Mesodermal cell (in vitro differentiated cells): ENCODE measurements around the gene PHYHD1.

Source experiments
- H3K27ac ChIP-seq: 2 replicates; pipeline ENCODE4 v1.7.0; 2013; ENCODE audit warnings: mild to moderate bottlenecking, low read depth, low read length, moderate library complexity; ENCODE audit not compliant: severe bottlenecking
- H3K36me3 ChIP-seq: 2 replicates; pipeline ENCODE4 v1.7.1; 2013; ENCODE audit warnings: mild to moderate bottlenecking, low read length, moderate library complexity; ENCODE audit not compliant: control insufficient read depth, insufficient read depth
- H3K4me1 ChIP-seq: one replicate; pipeline ENCODE4 v1.7.1; 2013; ENCODE audit warnings: mild to moderate bottlenecking, low read length; ENCODE audit not compliant: insufficient read depth, control insufficient read depth, poor library complexity, severe bottlenecking
- H3K4me3 ChIP-seq: 2 replicates; pipeline ENCODE4 v1.7.0; 2013; ENCODE audit warnings: low read length, control low read depth, mild to moderate bottlenecking; ENCODE audit not compliant: insufficient read depth, poor library complexity, severe bottlenecking; ENCODE audit errors: extremely low read depth
- H3K9me3 ChIP-seq: 2 replicates; pipeline ENCODE4 v1.7.1; 2013; ENCODE audit warnings: mild to moderate bottlenecking, low read length, moderate library complexity; ENCODE audit not compliant: control insufficient read depth
- WGBS, 2 experiments: methylation state at CpG; one replicate each; pipeline ENCODE4 v1.1.5; 2013; ENCODE audit warnings: missing lambda C conversion rate in 2 of 2; ENCODE audit not compliant: insufficient coverage in 2 of 2; 5-methylcytosine and 5-hydroxymethylcytosine counted together

PHYHD1 gene

GRCh38 chr9:128912270-128912853, 8.4 kb upstream of the PHYHD1 start:
- Histone ChIP-seq H3K4me3 (peak overlapping the region; percentile 2), H3K4me1 (peaks cover 53% of the 10 kb centered on the region), H3K36me3 (peaks cover 85% of the 10 kb centered on the region), H3K27ac (peak overlapping the region; percentile 97), H3K9me3 (no peaks in the 10 kb centered on the region)
- 79 to 83% methylated on average over 14 of the region's 15 CpGs for WGBS, 2 experiments

GRCh38 chr9:128913048-128913900, 7.5 kb upstream of the PHYHD1 start:
- no peak overlapping the region for H3K4me3 ChIP-seq
- peaks cover 85% of the 10 kb centered on the region for H3K36me3 ChIP-seq
- peak overlapping the region; percentile 97 for H3K27ac ChIP-seq
- peaks cover 53% of the 10 kb centered on the region for H3K4me1 ChIP-seq
- H3K9me3 ChIP-seq: no peaks in the 10 kb centered on the region
- WGBS, 2 experiments: 90 to 91% methylated on average over 12 to 13 of the region's 15 CpGs

- H3K36me3 ChIP-seq: peaks cover 84% of the 10 kb centered on the region
Measured at GRCh38 chr9:128913995-128914772, 6.6 kb upstream of the PHYHD1 start.

GRCh38 chr9:128916204-128916603, 4.6 kb upstream of the PHYHD1 start:
- Histone ChIP-seq H3K9me3 (no peaks in the 10 kb centered on the region), H3K4me1 (peaks cover 55% of the 10 kb centered on the region), H3K27ac (no peak overlapping the region), H3K36me3 (peaks cover 70% of the 10 kb centered on the region), H3K4me3 (no peak overlapping the region)
- 97 to 100% methylated on average over 8 to 18 of the region's 18 CpGs for WGBS, 2 experiments

More at GRCh38 chr9:128913995-128914772, 6.6 kb upstream of the PHYHD1 start:
- WGBS, 2 experiments: 91 to 94% methylated on average over 20 to 23 of the region's 23 CpGs
- H3K4me1 ChIP-seq: peaks cover 55% of the 10 kb centered on the region
- no peak overlapping the region for H3K27ac ChIP-seq
- no peaks in the 10 kb centered on the region for H3K9me3 ChIP-seq
- H3K4me3 ChIP-seq: no peak overlapping the region

GRCh38 chr9:128916745-128917144, 4.0 kb upstream of the PHYHD1 start:
- WGBS, 2 experiments: 100% methylated on average over 8 of the region's 11 CpGs
- H3K27ac ChIP-seq: no peak overlapping the region
- H3K4me3 ChIP-seq: no peak overlapping the region
- peaks cover 70% of the 10 kb centered on the region for H3K36me3 ChIP-seq
- H3K9me3 ChIP-seq: no peaks in the 10 kb centered on the region
- peaks cover 55% of the 10 kb centered on the region for H3K4me1 ChIP-seq

GRCh38 chr9:128917151-128917849, 3.5 kb upstream of the PHYHD1 start:
- Histone ChIP-seq H3K36me3 (peaks cover 65% of the 10 kb centered on the region), H3K4me1 (peaks cover 52% of the 10 kb centered on the region), H3K4me3 (no peak overlapping the region), H3K27ac (no peak overlapping the region), H3K9me3 (no peaks in the 10 kb centered on the region)
- WGBS, 2 experiments: 96 to 98% methylated on average over 20 to 25 of the region's 26 CpGs

GRCh38 chr9:128918921-128919320, 1.9 kb upstream of the PHYHD1 start:
- Histone ChIP-seq H3K4me3 (no peak overlapping the region), H3K36me3 (peaks cover 52% of the 10 kb centered on the region), H3K9me3 (no peaks in the 10 kb centered on the region), H3K4me1 (peaks cover 36% of the 10 kb centered on the region), H3K27ac (no peak overlapping the region)
- WGBS, 2 experiments: 89 to 90% methylated on average over 1 to 2 of the region's 2 CpGs

GRCh38 chr9:128919402-128920089, 1.2 kb upstream of the PHYHD1 start:
- Histone ChIP-seq H3K27ac (no peak overlapping the region), H3K4me1 (peaks cover 35% of the 10 kb centered on the region)

GRCh38 chr9:128921881-128922763, 1.3 kb downstream of the PHYHD1 start:
- Histone ChIP-seq H3K4me3 (peak overlapping the region; percentile 54), H3K4me1 (peaks cover 21% of the 10 kb centered on the region), H3K36me3 (peaks cover 20% of the 10 kb centered on the region), H3K9me3 (no peaks in the 10 kb centered on the region), H3K27ac (peak overlapping the region; percentile 78)
- whole genome bisulfite sequencing, 2 experiments: 6 to 7% methylated on average over 15 to 24 of the region's 32 CpGs

More at GRCh38 chr9:128919402-128920089, 1.2 kb upstream of the PHYHD1 start:
- WGBS, 2 experiments: 80 to 95% methylated on average over 1 to 5 of the region's 14 CpGs
- H3K36me3 ChIP-seq: peaks cover 46% of the 10 kb centered on the region
- H3K9me3 ChIP-seq: no peaks in the 10 kb centered on the region
- H3K4me3 ChIP-seq: no peak overlapping the region
